Measurements from ENCODE around the gene GOSR2.
"Not testable (repeated sequence)": the region's sequence is repeated elsewhere in the genome, so short reads cannot be mapped to it uniquely, and the experiment has no call there.

Gene GOSR2

DNA sequence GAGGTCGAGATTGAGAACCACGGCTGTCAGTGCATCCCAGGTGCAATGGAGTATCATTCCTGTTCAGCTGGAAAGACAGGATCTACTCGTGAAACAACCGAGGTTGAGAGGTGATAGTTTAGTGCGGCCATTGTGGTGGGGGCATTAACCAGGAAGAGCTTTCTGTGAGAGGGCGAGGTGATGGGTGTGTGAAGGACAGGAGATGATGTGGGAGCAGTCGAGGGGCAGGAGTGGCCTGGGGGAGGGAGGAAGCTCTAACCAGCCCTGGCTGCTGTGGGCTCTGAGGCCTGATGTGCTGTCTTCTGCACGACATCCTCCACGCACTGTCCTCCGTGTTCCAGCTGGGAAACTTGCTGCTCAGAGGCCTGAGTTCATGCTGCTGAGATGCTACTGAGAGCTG is 22.0 kb downstream of the GOSR2 start:
- Histone ChIP-seq H3K4me1 (ENCODE audit: control insufficient read depth, insufficient read depth, low read length) (peaks cover 19% of the 10 kb centered on the region), H3K27me3 (ENCODE audit: control insufficient read depth, insufficient read depth, low read length, poor library complexity, severe bottlenecking) (no peaks in the 10 kb centered on the region), H3K9me3 (ENCODE audit: control insufficient read depth, low read length) (no peaks in the 10 kb centered on the region), H3K27ac (ENCODE audit: insufficient read depth, low read depth, low read length, poor library complexity, severe bottlenecking) (no peak overlapping the region), H3K36me3 (ENCODE audit: control insufficient read depth, insufficient read depth, low read length) (no peaks in the 10 kb centered on the region), H3K4me3 (ENCODE audit: insufficient read depth, low read depth, low read length) (no peak overlapping the region)
- WGBS, 2 experiments = 92% methylated on average over 10 of the region's 10 CpGs

GRCh38 chr17:46947216-46947615 is 24.3 kb downstream of the GOSR2 start:
- peaks cover 19% of the 10 kb centered on the region for H3K4me1 ChIP-seq (ENCODE audit: control insufficient read depth, insufficient read depth, low read length)
- H3K27ac ChIP-seq (ENCODE audit: insufficient read depth, low read depth, low read length, poor library complexity, severe bottlenecking) = no peak overlapping the region
- H3K4me3 ChIP-seq (ENCODE audit: insufficient read depth, low read depth, low read length) = no peak overlapping the region
- peaks cover 11% of the 10 kb centered on the region for H3K27me3 ChIP-seq (ENCODE audit: control insufficient read depth, insufficient read depth, low read length, poor library complexity, severe bottlenecking)
- 82 to 93% methylated on average over 2 to 3 of the region's 3 CpGs for WGBS, 2 experiments
- no peaks in the 10 kb centered on the region for H3K36me3 ChIP-seq (ENCODE audit: control insufficient read depth, insufficient read depth, low read length)
- no peaks in the 10 kb centered on the region for H3K9me3 ChIP-seq (ENCODE audit: control insufficient read depth, low read length)

GRCh38 chr17:46948544-46948943 is 25.6 kb downstream of the GOSR2 start:
- 95% methylated on average over 5 of the region's 5 CpGs for WGBS, 2 experiments
- H3K36me3 ChIP-seq (ENCODE audit: control insufficient read depth, insufficient read depth, low read length) = no peaks in the 10 kb centered on the region
- no peak overlapping the region for H3K27ac ChIP-seq (ENCODE audit: insufficient read depth, low read depth, low read length, poor library complexity, severe bottlenecking)
- H3K9me3 ChIP-seq (ENCODE audit: control insufficient read depth, low read length) = no peaks in the 10 kb centered on the region
- H3K4me3 ChIP-seq (ENCODE audit: insufficient read depth, low read depth, low read length) = no peak overlapping the region
- H3K4me1 ChIP-seq (ENCODE audit: control insufficient read depth, insufficient read depth, low read length) = peaks cover 10% of the 10 kb centered on the region
- peaks cover 15% of the 10 kb centered on the region for H3K27me3 ChIP-seq (ENCODE audit: control insufficient read depth, insufficient read depth, low read length, poor library complexity, severe bottlenecking)

DNA sequence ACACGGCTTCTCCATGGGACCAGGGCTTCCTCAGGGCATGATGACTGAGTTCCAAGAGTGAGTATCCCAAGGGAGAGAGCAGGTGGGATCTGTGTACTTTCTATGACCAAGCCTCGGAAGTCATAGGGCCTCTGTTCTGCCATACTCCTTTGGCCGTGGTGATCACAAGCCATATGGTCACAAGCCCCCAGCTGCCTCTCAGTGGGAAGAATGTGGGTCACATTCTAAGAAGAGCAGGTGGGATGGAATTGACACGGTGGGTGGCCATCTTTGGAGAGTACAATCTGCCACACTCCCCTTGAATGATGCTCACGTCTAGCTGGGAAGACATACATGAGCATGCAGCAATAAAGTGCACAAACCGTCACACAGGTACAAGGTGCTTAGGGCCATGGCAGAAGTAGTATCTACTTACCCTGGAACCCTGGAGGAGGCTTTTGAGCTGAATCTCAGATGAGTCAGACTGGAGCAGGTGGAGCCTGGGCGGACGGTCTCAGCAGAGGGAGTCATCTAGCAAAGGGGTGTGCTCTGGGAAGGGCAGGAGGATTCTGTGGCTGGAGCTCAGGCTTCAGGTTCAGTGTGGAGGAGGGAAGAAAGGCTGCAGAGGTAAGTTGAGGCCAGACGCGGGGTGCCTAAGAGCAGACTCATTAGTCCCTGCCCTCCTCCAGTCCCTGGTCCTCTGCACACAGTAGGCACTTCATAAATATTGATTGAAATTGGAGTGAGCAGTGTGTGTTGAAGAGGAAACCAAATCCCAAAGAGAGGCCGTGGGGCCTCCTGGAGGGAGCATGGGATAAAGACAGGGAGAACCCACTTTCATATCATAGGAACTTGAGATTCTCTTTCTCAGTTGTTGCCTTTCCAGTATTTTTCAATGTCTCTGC is 26.6 kb downstream of the GOSR2 start:
- 89% methylated on average over 11 of the region's 11 CpGs for WGBS, 2 experiments
- H3K27ac ChIP-seq (ENCODE audit: insufficient read depth, low read depth, low read length, poor library complexity, severe bottlenecking) = no peak overlapping the region

GRCh38 chr17:46950342-46950996 is 27.5 kb downstream of the GOSR2 start:
- no peak overlapping the region for H3K4me3 ChIP-seq (ENCODE audit: insufficient read depth, low read depth, low read length)
- peaks cover 15% of the 10 kb centered on the region for H3K27me3 ChIP-seq (ENCODE audit: control insufficient read depth, insufficient read depth, low read length, poor library complexity, severe bottlenecking)
- no peaks in the 10 kb centered on the region for H3K4me1 ChIP-seq (ENCODE audit: control insufficient read depth, insufficient read depth, low read length)
- H3K27ac ChIP-seq (ENCODE audit: insufficient read depth, low read depth, low read length, poor library complexity, severe bottlenecking) = no peak overlapping the region
- H3K36me3 ChIP-seq (ENCODE audit: control insufficient read depth, insufficient read depth, low read length) = no peaks in the 10 kb centered on the region
- WGBS, 2 experiments = 79 to 85% methylated on average over 7 of the region's 7 CpGs
- H3K9me3 ChIP-seq (ENCODE audit: control insufficient read depth, low read length) = no peaks in the 10 kb centered on the region

More for the DNA sequence above, 26.6 kb downstream of the GOSR2 start:
- Histone ChIP-seq H3K27me3 (ENCODE audit: control insufficient read depth, insufficient read depth, low read length, poor library complexity, severe bottlenecking) (peaks cover 15% of the 10 kb centered on the region), H3K4me1 (ENCODE audit: control insufficient read depth, insufficient read depth, low read length) (peaks cover 3% of the 10 kb centered on the region), H3K9me3 (ENCODE audit: control insufficient read depth, low read length) (no peaks in the 10 kb centered on the region), H3K4me3 (ENCODE audit: insufficient read depth, low read depth, low read length) (no peak overlapping the region), H3K36me3 (ENCODE audit: control insufficient read depth, insufficient read depth, low read length) (no peaks in the 10 kb centered on the region)

DNA sequence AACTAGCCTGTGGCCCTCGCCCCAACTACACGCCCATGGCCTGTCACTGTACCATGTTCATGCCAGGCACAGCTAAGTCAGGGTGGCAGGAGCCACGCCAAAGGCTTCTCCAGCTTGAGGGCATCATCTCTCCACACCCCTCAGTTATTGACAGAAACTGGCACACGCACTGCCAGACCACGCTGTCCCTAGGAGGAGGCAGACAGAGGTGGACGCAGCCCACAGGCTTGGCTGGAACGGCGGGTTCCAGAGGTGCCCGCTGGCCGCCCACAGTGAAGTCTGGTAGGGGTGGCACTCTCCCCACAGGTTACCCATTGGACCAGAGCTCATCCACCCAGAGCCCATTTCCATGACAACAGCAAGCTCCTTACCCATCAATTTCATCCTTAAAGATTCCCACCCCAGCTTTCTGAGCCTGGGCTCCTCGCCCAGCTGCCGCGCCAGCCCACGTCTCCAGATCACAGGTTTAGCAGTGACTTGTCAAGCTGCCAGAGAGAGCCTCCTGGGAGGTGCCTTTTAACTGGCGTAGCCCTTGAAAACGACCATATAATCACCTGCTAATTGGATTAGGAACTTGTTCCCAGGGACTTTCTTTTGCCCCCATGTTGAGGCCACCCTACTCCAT is 28.1 kb downstream of the GOSR2 start:
- Histone ChIP-seq H3K9me3 (ENCODE audit: control insufficient read depth, low read length) (no peaks in the 10 kb centered on the region), H3K4me1 (ENCODE audit: control insufficient read depth, insufficient read depth, low read length) (no peaks in the 10 kb centered on the region), H3K27me3 (ENCODE audit: control insufficient read depth, insufficient read depth, low read length, poor library complexity, severe bottlenecking) (peaks cover 15% of the 10 kb centered on the region), H3K36me3 (ENCODE audit: control insufficient read depth, insufficient read depth, low read length) (no peaks in the 10 kb centered on the region), H3K27ac (ENCODE audit: insufficient read depth, low read depth, low read length, poor library complexity, severe bottlenecking) (no peak overlapping the region), H3K4me3 (ENCODE audit: insufficient read depth, low read depth, low read length) (no peak overlapping the region)
- WGBS, 2 experiments = 75 to 76% methylated on average over 16 of the region's 16 CpGs

GRCh38 chr17:46951706-46952105 is 28.7 kb downstream of the GOSR2 start:
- WGBS, 2 experiments = 75 to 82% methylated on average over 5 of the region's 5 CpGs
- H3K36me3 ChIP-seq (ENCODE audit: control insufficient read depth, insufficient read depth, low read length) = no peaks in the 10 kb centered on the region
- no peaks in the 10 kb centered on the region for H3K4me1 ChIP-seq (ENCODE audit: control insufficient read depth, insufficient read depth, low read length)
- H3K27ac ChIP-seq (ENCODE audit: insufficient read depth, low read depth, low read length, poor library complexity, severe bottlenecking) = no peak overlapping the region
- no peaks in the 10 kb centered on the region for H3K9me3 ChIP-seq (ENCODE audit: control insufficient read depth, low read length)
- H3K4me3 ChIP-seq (ENCODE audit: insufficient read depth, low read depth, low read length) = no peak overlapping the region
- H3K27me3 ChIP-seq (ENCODE audit: control insufficient read depth, insufficient read depth, low read length, poor library complexity, severe bottlenecking) = peaks cover 15% of the 10 kb centered on the region

GRCh38 chr17:46952115-46952514 is 29.2 kb downstream of the GOSR2 start:
- Histone ChIP-seq H3K36me3 (ENCODE audit: control insufficient read depth, insufficient read depth, low read length) (no peaks in the 10 kb centered on the region), H3K4me1 (ENCODE audit: control insufficient read depth, insufficient read depth, low read length) (no peaks in the 10 kb centered on the region), H3K4me3 (ENCODE audit: insufficient read depth, low read depth, low read length) (no peak overlapping the region), H3K9me3 (ENCODE audit: control insufficient read depth, low read length) (no peaks in the 10 kb centered on the region), H3K27ac (ENCODE audit: insufficient read depth, low read depth, low read length, poor library complexity, severe bottlenecking) (no peak overlapping the region), H3K27me3 (ENCODE audit: control insufficient read depth, insufficient read depth, low read length, poor library complexity, severe bottlenecking) (peaks cover 15% of the 10 kb centered on the region)
- 89 to 91% methylated on average over 9 of the region's 9 CpGs for WGBS, 2 experiments

DNA sequence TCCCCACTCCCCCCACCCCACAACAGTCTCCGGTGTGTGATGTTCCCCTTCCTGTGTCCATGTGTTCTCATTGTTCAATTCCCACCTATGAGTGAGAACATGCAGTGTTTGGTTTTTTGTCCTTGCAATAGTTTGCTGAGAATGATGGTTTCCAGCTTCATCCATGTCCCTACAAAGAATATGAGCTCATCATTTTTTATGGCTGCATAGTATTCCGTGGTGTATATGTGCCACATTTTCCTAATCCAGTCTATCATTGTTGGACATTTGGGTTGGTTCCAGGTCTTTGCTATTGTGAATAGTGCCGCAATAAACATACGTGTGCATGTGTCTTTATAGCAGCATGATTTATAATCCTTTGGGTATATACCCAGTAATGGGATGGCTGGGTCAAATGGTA is 30.2 kb downstream of the GOSR2 start:
- not testable (repeated sequence) for H3K36me3 ChIP-seq (ENCODE audit: control insufficient read depth, insufficient read depth, low read length); H3K4me1 ChIP-seq (ENCODE audit: control insufficient read depth, insufficient read depth, low read length); H3K27ac ChIP-seq (ENCODE audit: insufficient read depth, low read depth, low read length, poor library complexity, severe bottlenecking); H3K4me3 ChIP-seq (ENCODE audit: insufficient read depth, low read depth, low read length); H3K9me3 ChIP-seq (ENCODE audit: control insufficient read depth, low read length)
- H3K27me3 ChIP-seq (ENCODE audit: control insufficient read depth, insufficient read depth, low read length, poor library complexity, severe bottlenecking) = peaks cover 15% of the 10 kb centered on the region
- 80% methylated on average over 1 of the region's 4 CpGs; no CpG with 5 or more reads in 1 of the 2 experiments for WGBS, 2 experiments

DNA sequence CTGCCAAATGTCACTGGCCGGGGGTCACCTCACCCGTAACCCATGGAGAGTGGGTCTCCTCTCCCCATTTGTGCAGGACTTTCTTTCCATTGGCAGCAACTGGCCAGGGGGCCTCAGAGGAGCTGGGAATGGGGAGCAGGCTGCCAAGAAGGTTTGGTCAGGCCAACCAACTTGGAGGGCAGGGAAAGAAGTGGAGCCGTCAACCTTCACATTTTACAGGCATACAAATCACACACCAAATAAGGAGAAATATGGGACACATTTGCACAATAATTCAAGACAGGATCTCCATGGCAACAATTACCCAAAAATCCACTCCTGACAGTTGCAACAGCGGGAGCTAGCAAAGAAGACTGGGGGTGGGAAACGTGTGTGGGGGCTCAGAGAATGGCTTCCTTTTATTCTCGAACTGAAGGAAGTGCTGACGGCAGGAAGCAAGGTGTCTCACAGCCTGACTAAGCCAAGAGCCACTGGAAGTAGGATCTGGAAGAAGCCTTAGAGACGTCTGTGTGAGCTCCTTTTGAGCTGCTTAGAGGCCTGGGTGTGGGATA is 35.2 kb downstream of the GOSR2 start:
- Histone ChIP-seq H3K36me3 (ENCODE audit: control insufficient read depth, insufficient read depth, low read length) (no peaks in the 10 kb centered on the region), H3K4me1 (ENCODE audit: control insufficient read depth, insufficient read depth, low read length) (no peaks in the 10 kb centered on the region), H3K9me3 (ENCODE audit: control insufficient read depth, low read length) (no peaks in the 10 kb centered on the region), H3K27me3 (ENCODE audit: control insufficient read depth, insufficient read depth, low read length, poor library complexity, severe bottlenecking) (peaks cover 7% of the 10 kb centered on the region), H3K4me3 (ENCODE audit: insufficient read depth, low read depth, low read length) (no peak overlapping the region), H3K27ac (ENCODE audit: insufficient read depth, low read depth, low read length, poor library complexity, severe bottlenecking) (no peak overlapping the region)
- 70 to 73% methylated on average over 8 of the region's 8 CpGs for WGBS, 2 experiments
